SK-N-MC (cell line): ENCODE data around the gene STAG1.
"Not testable (repeated sequence)": the region's sequence is repeated elsewhere in the genome, so short reads cannot be mapped to it uniquely, and the experiment has no call there.

Experiments used
- DNase-seq: peaks from one replicate; pipeline ENCODE4 v3.0.0-alpha.2; 2011; ENCODE audit warnings: low read depth, low spot score
- H3K27ac ChIP-seq: fragments of 200-600 bp; sonication (generic); 2 replicates; pipeline ENCODE4 v1.5.1; 2016; ENCODE audit warnings: mixed run types
- H3K36me3 ChIP-seq: fragments of 200-600 bp; sonication (generic); 2 replicates; pipeline ENCODE4 v1.6.1; 2017; ENCODE audit warnings: antibody characterized with exemption, low read length, mixed read lengths; ENCODE audit not compliant: insufficient read depth
- H3K4me3 ChIP-seq: fragments of 200-600 bp; sonication (generic); 2 replicates; pipeline ENCODE4 v1.5.1; 2016
- H3K9ac ChIP-seq: fragments of 200-600 bp; sonication (generic); 2 replicates; pipeline ENCODE4 v1.8.0; 2017; ENCODE audit warnings: mixed run types, mixed read lengths; ENCODE audit not compliant: insufficient read length
- H3K9me3 ChIP-seq: fragments of 200-600 bp; sonication (generic); 2 replicates; pipeline ENCODE4 v1.6.1; 2017; ENCODE audit warnings: low read depth, mild to moderate bottlenecking, antibody characterized with exemption, low read length, moderate library complexity, mixed read lengths
- EZH2 ChIP-seq: fragments of 200-600 bp; sonication (generic); IDR thresholded peaks from one replicate; pipeline ENCODE4 v1.6.1; 2017; ENCODE audit warnings: antibody characterized with exemption
- FOXP2 ChIP-seq: optimal IDR thresholded peaks from 2 replicates; pipeline ENCODE3; 2011; ENCODE audit warnings: mild to moderate bottlenecking, moderate library complexity; ENCODE audit not compliant: insufficient read depth; ENCODE audit errors: extremely low read length, control extremely low read depth
- POLR2AphosphoS5 ChIP-seq: IDR thresholded peaks from 2 replicates; pipeline ENCODE4 v1.6.1; 2012; ENCODE audit warnings: mild to moderate bottlenecking, low read depth, low read length, borderline replicate concordance

Gene STAG1

DNA sequence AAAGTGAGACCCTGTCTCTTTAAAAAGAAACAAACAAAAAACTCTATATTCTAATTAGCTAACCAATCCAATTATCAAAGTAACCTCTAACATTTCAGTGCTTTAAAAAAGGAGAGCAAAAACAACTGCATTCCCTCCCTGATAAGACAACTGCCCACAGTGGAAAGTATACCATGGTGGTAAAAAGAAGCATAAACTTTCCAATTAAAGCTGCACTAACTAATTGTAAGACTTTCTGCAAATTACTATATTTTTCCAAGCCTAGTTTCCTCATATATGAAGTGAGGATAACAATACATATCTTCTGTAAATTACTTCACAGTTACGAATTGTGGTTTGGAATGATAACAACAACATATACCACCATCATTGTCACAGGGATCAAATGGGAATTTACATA lies 35.5 kb downstream of the STAG1 start:
- H3K4me3 ChIP-seq, result no peak overlapping the region
- H3K36me3 ChIP-seq, result peaks cover 17% of the 10 kb centered on the region; the same call in 1 of the 2 replicates
- no peaks in the 10 kb centered on the region for H3K9me3 ChIP-seq
- H3K27ac ChIP-seq, result no peak overlapping the region
- no peak overlapping the region for H3K9ac ChIP-seq
- no peak for TF ChIP-seq FOXP2
- TF ChIP-seq EZH2, result no peak
- no peak for TF ChIP-seq POLR2AphosphoS5
- no peak for DNase-seq

DNA sequence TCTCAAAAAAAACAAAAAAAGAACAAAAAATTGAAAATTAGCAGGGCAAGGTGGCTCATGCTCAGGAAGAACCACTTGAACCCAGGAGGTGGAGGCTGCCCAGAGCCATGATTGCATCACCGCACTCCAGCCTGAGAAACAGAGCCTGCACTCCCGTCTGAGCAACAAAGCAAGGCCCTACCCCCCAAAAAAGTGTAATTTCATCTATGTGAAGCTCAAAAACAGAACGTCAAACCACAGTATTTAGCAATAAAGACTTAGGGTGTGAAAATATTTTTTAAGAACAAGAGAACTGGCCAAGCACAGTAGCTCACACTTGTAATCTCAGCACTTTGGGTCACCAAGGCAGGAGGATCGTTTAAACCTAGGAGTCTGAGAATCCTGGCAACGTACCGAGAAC lies 38.2 kb downstream of the STAG1 start:
- no peak overlapping the region for H3K27ac ChIP-seq
- no peak for DNase-seq
- TF ChIP-seq POLR2AphosphoS5, result no peak
- no peak for TF ChIP-seq FOXP2
- TF ChIP-seq EZH2, result no peak

DNA sequence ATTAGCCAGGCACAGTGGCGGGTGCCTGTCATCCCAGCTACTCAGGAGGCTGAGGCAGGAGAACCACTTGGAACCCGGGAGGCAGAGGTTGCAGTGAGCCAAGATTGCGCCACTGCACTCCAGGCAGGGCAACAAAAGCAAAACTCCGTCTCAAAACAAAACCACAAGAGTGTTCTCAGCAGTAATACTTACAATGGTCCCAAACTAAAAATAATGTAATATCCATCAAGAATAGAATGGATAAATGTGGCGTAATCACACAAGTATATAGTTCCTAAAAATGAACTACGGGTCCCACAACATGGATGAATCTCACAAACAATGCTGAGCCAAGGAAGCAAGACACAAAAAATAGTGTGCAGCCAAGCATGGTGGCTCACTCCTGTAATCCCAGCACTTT lies 39.2 kb downstream of the STAG1 start:
- TF ChIP-seq POLR2AphosphoS5 (no peak), EZH2 (no peak), FOXP2 (no peak)
- H3K27ac ChIP-seq, result no peak overlapping the region
- H3K9me3 ChIP-seq, result no peaks in the 10 kb centered on the region
- H3K4me3 ChIP-seq, result no peak overlapping the region
- H3K36me3 ChIP-seq, result peaks cover 8% of the 10 kb centered on the region
- H3K9ac ChIP-seq, result no peak overlapping the region
- DNase-seq, result no peak

More for the DNA sequence above, 38.2 kb downstream of the STAG1 start:
- H3K4me3 ChIP-seq, result no peak overlapping the region
- no peaks in the 10 kb centered on the region for H3K9me3 ChIP-seq
- peaks cover 6% of the 10 kb centered on the region; the same call in 1 of the 2 replicates for H3K36me3 ChIP-seq
- H3K9ac ChIP-seq, result no peak overlapping the region

DNA sequence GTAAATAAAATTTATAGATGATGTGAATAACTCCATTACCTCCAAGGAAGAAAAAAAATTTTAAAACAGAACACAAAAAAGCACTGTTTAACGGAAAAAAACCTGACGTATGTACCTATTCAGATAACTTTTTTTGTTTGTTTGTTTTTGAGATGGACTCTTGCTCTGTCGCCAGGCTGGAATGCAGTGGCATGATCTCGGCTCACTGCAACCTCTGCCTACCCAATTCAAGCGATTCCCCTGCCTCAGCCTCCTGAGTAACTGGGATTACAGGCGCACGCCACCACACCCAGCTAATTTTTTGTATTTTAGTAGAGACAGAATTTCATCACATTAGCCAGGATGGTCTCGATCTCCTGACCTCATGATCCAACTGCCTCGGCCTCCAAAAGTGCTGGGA lies 40.3 kb downstream of the STAG1 start:
- DNase-seq, H3K9me3 ChIP-seq, H3K9ac ChIP-seq, H3K4me3 ChIP-seq, H3K27ac ChIP-seq: not testable (repeated sequence)
- peaks cover 12% of the 10 kb centered on the region for H3K36me3 ChIP-seq

DNA sequence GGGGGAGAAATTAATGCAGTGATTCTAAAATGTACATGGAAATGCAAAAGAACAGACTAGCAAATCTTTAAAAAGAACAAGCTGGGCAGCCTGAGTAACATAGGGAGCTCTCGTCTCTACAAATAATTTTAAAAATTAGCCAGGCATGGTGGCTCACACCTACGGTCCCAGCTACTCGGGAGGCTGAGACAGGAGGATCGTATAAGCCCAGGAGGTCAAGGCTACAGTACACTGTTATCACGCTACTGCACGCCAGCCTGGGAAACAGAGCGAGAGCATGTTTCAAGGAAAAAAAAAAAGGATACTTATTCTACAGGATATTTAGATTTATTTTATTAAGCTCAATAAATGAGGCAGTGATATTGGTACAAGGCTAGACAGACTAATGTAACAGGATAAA lies 40.9 kb downstream of the STAG1 start:
- H3K36me3 ChIP-seq, result peaks cover 12% of the 10 kb centered on the region
- no peak for TF ChIP-seq POLR2AphosphoS5
- no peak for TF ChIP-seq EZH2
- TF ChIP-seq FOXP2, result no peak
- no peak for DNase-seq
- H3K4me3 ChIP-seq, result no peak overlapping the region
- no peak overlapping the region for H3K27ac ChIP-seq
- no peaks in the 10 kb centered on the region for H3K9me3 ChIP-seq
- no peak overlapping the region for H3K9ac ChIP-seq

DNA sequence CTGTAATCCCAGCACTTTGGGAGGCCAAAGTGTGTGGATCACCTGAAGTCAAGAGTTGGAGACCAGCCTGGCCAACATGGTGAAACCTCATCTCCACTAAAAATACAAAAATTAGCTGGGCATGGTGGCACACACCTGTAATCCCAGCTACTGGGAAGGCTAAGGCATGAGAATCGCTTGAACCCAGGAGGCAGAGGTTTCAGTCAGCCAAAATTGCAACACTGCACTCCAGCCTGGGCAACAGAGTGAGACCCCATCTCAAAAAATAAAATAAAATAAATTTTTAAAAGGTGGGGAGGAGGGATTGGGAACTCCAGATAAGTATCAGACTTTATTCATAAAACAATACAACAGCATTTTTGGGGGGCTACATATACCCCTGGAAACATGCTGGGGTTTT lies 42.4 kb downstream of the STAG1 start:
- H3K4me3 ChIP-seq, DNase-seq, H3K27ac ChIP-seq, H3K9ac ChIP-seq, H3K9me3 ChIP-seq: not testable (repeated sequence)
- peaks cover 12% of the 10 kb centered on the region for H3K36me3 ChIP-seq

DNA sequence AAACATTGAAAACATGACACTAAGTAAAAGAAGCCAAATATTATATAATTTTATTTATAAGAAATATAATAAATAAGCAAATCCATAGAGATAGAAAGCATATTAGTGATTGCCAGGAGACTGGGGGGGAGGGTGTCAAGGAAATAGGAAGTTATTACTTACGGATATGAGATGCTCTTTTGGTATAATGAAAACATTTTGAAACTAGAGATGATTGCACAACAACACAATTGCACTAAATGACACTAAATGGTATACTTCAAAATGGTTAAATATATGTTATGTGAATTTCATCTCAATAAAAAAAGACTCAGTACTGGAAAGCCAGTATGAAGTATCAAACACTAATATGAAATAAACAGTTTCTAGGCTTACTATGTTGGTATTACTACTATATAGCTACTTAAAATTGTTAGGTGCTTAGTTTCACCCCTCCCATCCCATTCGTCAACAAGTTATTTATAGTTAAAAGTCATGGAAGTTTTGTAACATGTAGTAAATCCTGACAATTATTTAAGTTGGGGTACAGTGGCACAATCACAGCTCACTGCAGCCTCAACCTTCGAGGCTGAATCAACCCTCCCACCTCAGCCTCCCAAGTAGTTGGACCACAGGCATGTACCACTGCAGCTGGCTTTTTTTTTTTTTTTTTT lies 43.7 kb downstream of the STAG1 start:
- H3K36me3 ChIP-seq, result peaks cover 12% of the 10 kb centered on the region
- no peak overlapping the region for H3K27ac ChIP-seq
- TF ChIP-seq FOXP2 (no peak), EZH2 (no peak), POLR2AphosphoS5 (no peak)
- H3K4me3 ChIP-seq, result no peak overlapping the region
- no peak overlapping the region for H3K9ac ChIP-seq
- H3K9me3 ChIP-seq, result no peaks in the 10 kb centered on the region
- DNase-seq, result no peak

DNA sequence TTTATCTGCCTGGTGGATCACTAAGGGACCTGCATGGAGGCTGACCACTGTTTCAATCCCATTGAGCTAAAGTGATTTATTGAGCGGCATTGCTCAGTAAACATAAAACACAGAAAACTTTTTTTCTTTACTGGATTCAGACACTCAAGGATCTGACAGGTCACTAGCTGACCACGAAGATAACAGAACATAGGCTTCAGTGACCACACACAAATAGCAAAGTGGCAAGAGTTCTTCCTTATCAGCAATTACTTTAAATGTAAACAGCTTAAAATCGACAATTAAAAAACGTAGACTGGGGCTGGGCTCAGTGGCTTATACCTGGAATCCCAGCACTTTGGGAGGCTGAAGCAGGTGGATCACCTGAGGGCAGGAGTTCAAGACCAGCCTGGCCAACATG lies 48.7 kb downstream of the STAG1 start:
- TF ChIP-seq FOXP2 (no peak), POLR2AphosphoS5 (no peak), EZH2 (no peak)
- no peaks in the 10 kb centered on the region for H3K9me3 ChIP-seq
- no peak for DNase-seq

DNA sequence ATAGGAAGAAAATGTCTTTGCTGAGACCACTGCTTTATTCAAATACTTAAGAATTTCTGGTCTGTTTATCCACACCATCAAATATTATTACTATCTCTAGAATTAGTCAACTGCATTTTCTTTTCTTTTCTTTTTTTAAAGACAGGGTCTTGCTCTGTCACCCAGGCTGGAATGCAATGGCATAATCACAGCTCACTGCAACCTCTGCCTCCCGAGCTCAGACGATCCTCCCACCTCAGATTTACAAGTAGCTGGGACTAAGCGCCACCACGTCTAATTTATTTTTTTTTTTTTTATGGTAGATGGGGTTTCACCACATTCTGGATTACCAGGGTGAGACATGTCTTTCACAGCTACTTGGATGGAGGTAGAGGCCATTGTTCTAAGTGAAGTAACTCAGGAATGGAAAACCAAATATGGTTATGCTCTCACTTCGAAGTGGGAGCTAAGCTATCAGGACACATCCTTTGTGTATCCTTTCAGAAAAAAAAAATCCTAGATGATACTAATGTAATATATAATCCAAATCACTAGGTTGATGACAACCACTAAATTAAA lies 52.8 kb downstream of the STAG1 start:
- Histone ChIP-seq H3K4me3 (no peak overlapping the region), H3K9me3 (peaks cover 3% of the 10 kb centered on the region; the same call in 1 of the 2 replicates), H3K9ac (no peak overlapping the region), H3K27ac (no peak overlapping the region), H3K36me3 (peaks cover 8% of the 10 kb centered on the region)
- TF ChIP-seq FOXP2 (no peak), EZH2 (no peak), POLR2AphosphoS5 (no peak)
- DNase-seq, result no peak

More for the DNA sequence above, 48.7 kb downstream of the STAG1 start:
- Histone ChIP-seq H3K27ac (no peak overlapping the region), H3K9ac (no peak overlapping the region), H3K4me3 (no peak overlapping the region), H3K36me3 (peaks cover 5% of the 10 kb centered on the region; the same call in 1 of the 2 replicates)
